22Rv1 (cell line): ENCODE measurements around the gene CTXND1.

Experiments
- H3K27ac ChIP-seq: fragments of 450-650 bp; 2 replicates; pipeline ENCODE4 v1.5.1; 2017
- CTCF ChIP-seq: fragments of 450-650 bp; IDR thresholded peaks from 2 replicates; pipeline ENCODE4 v1.5.1; 2017; ENCODE audit warnings: mild to moderate bottlenecking
- ZFX ChIP-seq: fragments of 450-650 bp; IDR thresholded peaks from 2 replicates; pipeline ENCODE4 v1.6.1; 2017; ENCODE audit warnings: antibody characterized with exemption, borderline replicate concordance

Gene CTXND1

GRCh38 chr15:80270472-80270871 is 18.5 kb upstream of the CTXND1 start:
- TF ChIP-seq ZFX (no peak), CTCF (no peak)

DNA sequence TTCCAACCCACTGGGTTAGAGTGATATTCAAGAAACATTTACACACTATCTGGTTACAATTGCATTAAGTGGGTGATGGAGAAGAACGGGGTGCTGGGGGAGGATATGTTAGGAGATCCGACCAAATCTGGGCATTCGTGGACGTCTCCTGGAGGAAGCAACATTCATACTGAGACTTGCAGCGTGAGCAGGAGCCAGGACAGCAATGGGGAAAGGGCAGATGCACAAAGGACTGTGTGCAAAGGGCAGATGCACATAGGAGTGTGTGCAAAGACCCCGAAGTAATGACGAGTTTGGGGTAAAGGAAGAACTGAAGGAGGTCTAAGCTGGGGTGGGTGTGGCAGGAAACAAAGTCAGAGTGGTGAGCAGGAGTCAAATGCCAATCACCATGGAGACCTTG is 16.1 kb upstream of the CTXND1 start:
- TF ChIP-seq CTCF (no peak), ZFX (no peak)

More at GRCh38 chr15:80270472-80270871, 18.5 kb upstream of the CTXND1 start:
- no peak overlapping the region for H3K27ac ChIP-seq

DNA sequence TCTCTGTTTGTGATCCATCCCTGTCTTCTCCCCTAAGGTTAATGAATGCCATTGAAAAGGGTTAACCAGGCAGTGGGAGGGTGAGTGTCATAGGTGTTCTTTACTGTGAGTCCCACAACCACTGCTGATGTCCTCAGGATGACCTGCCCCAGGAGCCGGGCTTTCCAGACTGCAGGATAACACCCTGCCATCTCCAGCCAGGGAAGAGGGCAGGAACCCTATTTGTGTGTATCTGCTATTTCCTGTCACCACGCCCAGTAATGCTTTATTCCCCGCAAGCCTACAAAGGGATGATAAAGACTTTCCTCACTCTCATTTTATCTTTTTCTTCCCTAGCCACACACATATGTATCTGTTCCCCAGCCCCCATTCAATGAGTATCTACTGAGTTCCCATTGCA is 15.6 kb upstream of the CTXND1 start:
- H3K27ac ChIP-seq = no peak overlapping the region
- no peak for TF ChIP-seq ZFX
- TF ChIP-seq CTCF = no peak

More for the DNA sequence above, 16.1 kb upstream of the CTXND1 start:
- no peak overlapping the region for H3K27ac ChIP-seq

DNA sequence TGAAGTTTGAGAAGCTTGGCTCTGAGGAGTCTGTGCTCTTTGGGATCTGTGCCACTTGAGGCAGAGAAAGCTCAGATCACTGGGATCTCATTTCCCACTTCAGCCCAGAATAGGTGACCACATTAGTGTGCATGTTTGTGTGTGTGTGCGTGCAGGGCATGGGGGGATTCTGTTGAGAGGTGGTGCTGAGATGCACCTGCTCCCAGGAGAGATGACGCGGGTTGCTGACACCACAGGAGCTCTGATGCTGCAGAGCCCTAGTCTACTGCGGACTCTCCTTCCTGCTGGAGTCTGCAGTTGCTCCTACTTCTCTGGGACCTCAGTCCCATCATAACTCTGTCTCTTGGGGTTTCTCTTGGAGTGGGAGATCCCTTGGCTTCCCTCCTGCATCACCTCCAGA is 14.7 kb upstream of the CTXND1 start:
- TF ChIP-seq ZFX (no peak), CTCF (no peak)
- H3K27ac ChIP-seq = no peak overlapping the region

- TF ChIP-seq ZFX (no peak), CTCF (no peak)
- H3K27ac ChIP-seq = no peak overlapping the region
These were observed 14.1 kb upstream of the CTXND1 start for GRCh38 chr15:80266113-80266512.

DNA sequence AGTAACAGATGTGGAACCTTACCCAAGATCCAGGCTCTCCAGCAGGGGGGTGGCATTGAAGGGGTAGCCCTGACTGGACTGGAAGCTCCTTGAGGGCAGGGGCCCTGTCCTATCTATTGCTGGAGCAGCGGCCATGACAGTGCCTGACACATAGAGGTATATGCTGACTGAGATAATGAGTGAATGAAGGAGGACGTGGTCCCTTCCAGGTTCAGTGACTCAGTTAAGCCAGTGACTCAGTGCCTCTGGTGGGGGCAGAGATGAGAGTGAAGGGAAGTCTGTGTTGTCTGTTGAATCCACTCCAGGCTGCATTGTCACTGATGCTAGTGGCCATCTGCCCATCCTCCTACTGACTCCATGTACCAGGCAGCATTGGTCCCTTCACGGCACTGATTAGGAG is 13.0 kb upstream of the CTXND1 start:
- H3K27ac ChIP-seq = no peak overlapping the region
- TF ChIP-seq ZFX (no peak), CTCF (no peak)

DNA sequence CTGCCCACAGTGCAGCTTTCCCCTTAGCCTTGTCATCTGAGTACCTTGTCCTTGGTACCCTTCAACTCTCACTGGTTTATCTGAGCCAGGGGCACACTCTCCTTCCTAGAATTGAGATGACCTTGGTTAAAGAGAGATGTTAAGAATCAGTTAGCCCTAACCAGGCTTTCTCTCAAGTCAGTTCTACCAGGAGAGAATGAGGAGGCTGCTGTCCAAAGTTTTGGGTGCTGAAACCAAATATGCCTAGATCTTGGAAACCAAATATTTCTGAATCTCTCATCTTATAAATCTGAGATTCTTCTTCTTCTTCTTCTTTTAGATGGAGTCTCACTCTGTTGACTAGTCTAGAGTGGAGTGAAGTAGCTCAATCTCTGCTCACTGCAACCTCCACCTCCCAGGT is 12.0 kb upstream of the CTXND1 start:
- no peak for TF ChIP-seq CTCF
- H3K27ac ChIP-seq = no peak overlapping the region
